Ascending aorta (tissue), 2 donors: Measurements from ENCODE around the gene DLX2. TPM values are rescaled to one million over a fixed set of nuclear protein-coding genes. Genes with fewer than 3 reads are reported as not detected.
"Not testable (repeated sequence)": the region's sequence is repeated elsewhere in the genome, so short reads cannot be mapped to it uniquely, and the experiment has no call there.

Experiments
- DNase-seq, 2 donors: peaks; one replicate each; pipeline ENCODE4 v3.0.0-alpha.2; 2019; ENCODE audit warnings: low spot score in 2 of 2
- H3K27ac ChIP-seq, 2 donors: fragments of 200-600 bp; sonication (generic); one replicate each; pipeline ENCODE4 v1.5.1; 2016 to 2017; ENCODE audit warnings: mild to moderate bottlenecking in 1 of 2
- H3K27me3 ChIP-seq: fragments of 200-600 bp; sonication (generic); one replicate; pipeline ENCODE4 v1.5.1; 2017
- H3K36me3 ChIP-seq, 2 donors: fragments of 200-600 bp; sonication (generic); one replicate each; pipeline ENCODE4 v1.5.1; 2016
- H3K4me1 ChIP-seq, 2 donors: fragments of 200-600 bp; sonication (generic); one replicate each; pipeline ENCODE4 v1.5.1; 2016 to 2017; ENCODE audit warnings: mild to moderate bottlenecking in 1 of 2
- H3K4me3 ChIP-seq, 2 donors: fragments of 200-600 bp; sonication (generic); one replicate each; pipeline ENCODE4 v1.5.1; 2016 to 2017; ENCODE audit warnings: mild to moderate bottlenecking in 1 of 2
- H3K9me3 ChIP-seq, 2 donors: fragments of 200-600 bp; sonication (generic); one replicate each; pipeline ENCODE4 v1.5.1; 2016
- intact Hi-C: fragments of 100-400 bp; cut with DNase I; formaldehyde crosslinking; loops from one replicate; pipeline ENCODE4 v1.15.1; 2023
- total RNA-seq: library from RNA; depleted of rRNA; stranded (reverse); fragments of >200 nt; gene quantifications from one replicate; pipeline ENCODE4 v1.1.0, GENCODE V29; 2016
- TF ChIP-seq, protein P1 (sequence below), 3 experiments: fragments of 200-600 bp in 2 of 3; fragments of 450-650 bp in 1 of 3; sonication (generic) in 2 of 3; IDR thresholded peaks; one replicate each; pipeline ENCODE4 v1.5.1; 2016 to 2019; ENCODE audit warnings: antibody characterized with exemption in 3 of 3, mild to moderate bottlenecking in 1 of 3, moderate library complexity in 1 of 3

The DLX2 gene
- total RNA-seq, 1 donor from 2014 or later: not detected

GRCh38 chr2:172073518-172073917 lies 29.2 kb downstream of the DLX2 start:
- Histone ChIP-seq H3K27me3 (no peaks in the 10 kb centered on the region), H3K4me3 (no peak overlapping the region), H3K9me3 (no peaks in the 10 kb centered on the region), H3K36me3 (no peaks in the 10 kb centered on the region), H3K4me1 (no peaks in the 10 kb centered on the region), H3K27ac (no peak overlapping the region)
- TF ChIP-seq, protein P1, sequence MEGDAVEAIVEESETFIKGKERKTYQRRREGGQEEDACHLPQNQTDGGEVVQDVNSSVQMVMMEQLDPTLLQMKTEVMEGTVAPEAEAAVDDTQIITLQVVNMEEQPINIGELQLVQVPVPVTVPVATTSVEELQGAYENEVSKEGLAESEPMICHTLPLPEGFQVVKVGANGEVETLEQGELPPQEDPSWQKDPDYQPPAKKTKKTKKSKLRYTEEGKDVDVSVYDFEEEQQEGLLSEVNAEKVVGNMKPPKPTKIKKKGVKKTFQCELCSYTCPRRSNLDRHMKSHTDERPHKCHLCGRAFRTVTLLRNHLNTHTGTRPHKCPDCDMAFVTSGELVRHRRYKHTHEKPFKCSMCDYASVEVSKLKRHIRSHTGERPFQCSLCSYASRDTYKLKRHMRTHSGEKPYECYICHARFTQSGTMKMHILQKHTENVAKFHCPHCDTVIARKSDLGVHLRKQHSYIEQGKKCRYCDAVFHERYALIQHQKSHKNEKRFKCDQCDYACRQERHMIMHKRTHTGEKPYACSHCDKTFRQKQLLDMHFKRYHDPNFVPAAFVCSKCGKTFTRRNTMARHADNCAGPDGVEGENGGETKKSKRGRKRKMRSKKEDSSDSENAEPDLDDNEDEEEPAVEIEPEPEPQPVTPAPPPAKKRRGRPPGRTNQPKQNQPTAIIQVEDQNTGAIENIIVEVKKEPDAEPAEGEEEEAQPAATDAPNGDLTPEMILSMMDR (IDR thresholded peaks at IDR 0.05): no peak
- no peak for DNase-seq
- intact Hi-C loops: no loop called here

DNA sequence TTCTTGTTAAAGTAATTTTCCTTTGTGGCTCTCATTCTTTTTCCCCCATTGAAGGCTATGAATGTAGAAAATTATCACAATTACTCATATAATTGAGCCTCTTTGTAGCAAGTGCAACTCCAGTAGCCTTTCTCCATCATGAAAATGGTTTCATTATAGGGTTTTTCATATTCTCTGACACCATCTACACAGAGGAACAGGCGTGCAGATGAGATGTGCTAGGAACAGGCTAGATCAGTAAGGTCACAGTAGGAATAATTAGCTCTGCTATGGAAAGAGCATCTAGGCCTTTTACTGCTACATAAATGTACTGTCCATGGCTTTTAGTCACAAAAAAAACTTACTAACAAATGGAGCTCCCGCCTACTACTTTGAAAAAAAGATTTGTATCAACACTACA lies 30.0 kb downstream of the DLX2 start:
- intact Hi-C loops: no loop called here
- Histone ChIP-seq H3K27me3 (no peaks in the 10 kb centered on the region), H3K36me3 (no peaks in the 10 kb centered on the region), H3K27ac (no peak overlapping the region), H3K4me3 (no peak overlapping the region), H3K9me3 (no peaks in the 10 kb centered on the region), H3K4me1 (no peaks in the 10 kb centered on the region)
- TF ChIP-seq, protein P1 (IDR thresholded peaks at IDR 0.05): no peak
- DNase-seq: no peak

DNA sequence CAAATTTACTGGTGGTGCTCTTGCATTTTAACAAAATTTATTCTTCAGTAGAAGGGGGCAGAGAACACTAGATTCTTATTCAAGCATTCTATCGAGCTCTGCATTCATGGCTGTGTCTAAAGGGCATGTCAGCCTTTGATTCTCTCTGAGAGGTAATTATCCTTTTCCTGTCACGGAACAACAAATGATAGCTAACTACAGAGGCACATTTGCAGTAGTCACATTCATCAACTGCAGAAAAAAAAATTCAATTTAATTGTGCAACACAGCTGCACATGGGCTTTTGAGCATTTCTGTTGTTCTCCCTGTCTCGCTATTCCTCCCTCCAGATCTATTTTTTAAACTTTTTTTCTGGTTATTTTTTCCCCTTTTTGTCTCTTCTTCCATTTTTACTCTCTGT lies 30.4 kb downstream of the DLX2 start:
- Histone ChIP-seq H3K27ac (no peak overlapping the region), H3K36me3 (no peaks in the 10 kb centered on the region), H3K4me3 (no peak overlapping the region), H3K27me3 (no peaks in the 10 kb centered on the region), H3K9me3 (no peaks in the 10 kb centered on the region), H3K4me1 (no peaks in the 10 kb centered on the region)
- intact Hi-C loops: no loop called here
- no peak for DNase-seq
- TF ChIP-seq, protein P1 (IDR thresholded peaks at IDR 0.05): no peak

- TF ChIP-seq, protein P1 (IDR thresholded peaks at IDR 0.05): no peak
- H3K27ac ChIP-seq: no peak overlapping the region
- no peaks in the 10 kb centered on the region for H3K9me3 ChIP-seq
- no peaks in the 10 kb centered on the region for H3K36me3 ChIP-seq
- H3K4me1 ChIP-seq: no peaks in the 10 kb centered on the region
- H3K27me3 ChIP-seq: no peaks in the 10 kb centered on the region
- no peak overlapping the region for H3K4me3 ChIP-seq
- no peak for DNase-seq
- intact Hi-C loops: no loop called here
These were observed 31.8 kb downstream of the DLX2 start for GRCh38 chr2:172070936-172071335.

- H3K4me1 ChIP-seq, H3K27ac ChIP-seq, H3K36me3 ChIP-seq, H3K27me3 ChIP-seq, H3K9me3 ChIP-seq, DNase-seq, intact Hi-C loops, H3K4me3 ChIP-seq: not testable (repeated sequence)
These were observed 34.8 kb downstream of the DLX2 start for GRCh38 chr2:172067905-172068304.

DNA sequence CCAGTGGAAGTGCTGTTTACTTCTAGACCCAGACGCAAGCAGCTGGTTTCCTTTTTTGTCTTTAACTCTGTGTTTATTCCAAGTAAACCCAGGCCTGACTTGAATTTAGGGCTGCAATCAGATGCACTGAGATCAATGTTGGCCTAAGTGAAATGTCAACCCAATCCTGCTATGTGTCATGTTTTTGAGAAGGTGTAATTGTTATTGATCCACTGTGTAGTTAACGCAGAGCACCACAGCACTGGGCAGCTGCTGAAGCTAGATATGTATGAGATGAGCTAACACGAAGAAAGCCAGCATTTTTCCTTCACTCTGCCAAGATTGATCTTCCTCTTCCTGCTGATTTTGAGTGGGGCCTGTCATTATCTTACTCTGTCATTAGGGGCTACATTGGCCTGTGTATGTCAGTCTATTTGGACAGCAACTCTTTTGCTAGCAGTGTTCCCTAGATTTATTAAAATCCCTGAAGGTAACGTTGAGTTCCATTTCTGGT lies 36.3 kb downstream of the DLX2 start:
- TF ChIP-seq, protein P1 (IDR thresholded peaks at IDR 0.05): no peak
- no peaks in the 10 kb centered on the region for H3K9me3 ChIP-seq
- no peaks in the 10 kb centered on the region for H3K27me3 ChIP-seq
- intact Hi-C loops: no loop called here
- DNase-seq: no peak
- H3K4me1 ChIP-seq: no peaks in the 10 kb centered on the region
- H3K27ac ChIP-seq: no peak overlapping the region
- H3K4me3 ChIP-seq: no peak overlapping the region
- H3K36me3 ChIP-seq: no peaks in the 10 kb centered on the region
